B cell (primary cell): ENCODE measurements around the gene FZR1. TPM values are rescaled to one million over a fixed set of nuclear protein-coding genes. Genes with fewer than 3 reads are reported as not detected.
A peak's percentile ranks its signal among the peaks of the same experiment; 100 is the strongest.

Source experiments
- ATAC-seq: fragments of 200-7000 bp; cut with Tn5 transposase; one replicate; pipeline ENCODE4 v1.10.0; 2021; ENCODE audit warnings: low read depth, mild to moderate bottlenecking, moderate number of reproducible peaks, moderate library complexity
- CTCF ChIA-PET: fragments of 350-600 bp; sonication (Branson Sonifier 250); formaldehyde crosslinking; loops from one replicate; lab custom pipeline; 2021; ENCODE audit warnings: antibody characterized with exemption, inconsistent platforms; lab: Charles Lee
- POLR2A ChIA-PET: fragments of 350-600 bp; sonication (Branson Sonifier 250); formaldehyde crosslinking; loops from one replicate; lab custom pipeline; 2021; ENCODE audit warnings: antibody characterized with exemption; lab: Charles Lee
- DNase-seq: peaks from one replicate; pipeline ENCODE4 v3.0.0; 2013
- H2AFZ ChIP-seq: 2 replicates; pipeline ENCODE4 v1.6.1; 2012; ENCODE audit warnings: mild to moderate bottlenecking, low read depth, low read length; ENCODE audit not compliant: insufficient read depth, poor library complexity, severe bottlenecking
- H3K27ac ChIP-seq, 2 donors: 1 replicate in 1 of 2; 2 replicates in 1 of 2; pipeline ENCODE4 v1.5.1; 2012 to 2013; ENCODE audit warnings: low read length in 2 of 2, mild to moderate bottlenecking in 2 of 2, moderate library complexity in 1 of 2
- H3K27me3 ChIP-seq, 4 experiments: fragments of 200-600 bp in 1 of 4; sonication (generic) in 1 of 4; replicated peaks in 1 of 4; 1 replicate in 2 of 4; 2 replicates in 2 of 4; pipeline versions ENCODE4 v1.6.1 to v1.7.0; 2013 to 2016; ENCODE audit warnings: low read length in 3 of 4, mild to moderate bottlenecking in 2 of 4, mixed read lengths in 1 of 4, moderate library complexity in 1 of 4; ENCODE audit not compliant: insufficient read depth in 4 of 4, control insufficient read depth in 3 of 4; ENCODE audit errors: control extremely low read depth in 1 of 4
- H3K36me3 ChIP-seq, 2 experiments: replicated peaks in 1 of 2; 1 replicate in 1 of 2; 2 replicates in 1 of 2; pipeline versions ENCODE4 v1.6.1 to v1.7.1; 2013; ENCODE audit warnings: low read length in 1 of 2; ENCODE audit not compliant: insufficient read depth in 2 of 2, control insufficient read depth in 1 of 2; ENCODE audit errors: control extremely low read depth in 1 of 2, extremely low read depth in 1 of 2
- H3K4me1 ChIP-seq, 2 donors: fragments of 200-600 bp in 1 of 2; sonication (generic) in 1 of 2; 1 replicate in 1 of 2; 2 replicates in 1 of 2; pipeline versions ENCODE4 v1.5.1 to v1.6.1; 2013 to 2017; ENCODE audit warnings: low read length in 2 of 2; ENCODE audit not compliant: control insufficient read depth in 2 of 2, insufficient read depth in 2 of 2
- H3K4me2 ChIP-seq: replicated peaks from 2 replicates; pipeline ENCODE3; 2012; ENCODE audit warnings: mild to moderate bottlenecking, low read depth, low read length; ENCODE audit not compliant: poor library complexity, severe bottlenecking
- H3K4me3 ChIP-seq, 5 experiments: fragments of 200-600 bp in 1 of 5; sonication (generic) in 1 of 5; 1 replicate in 3 of 5; 2 replicates in 2 of 5; pipeline versions ENCODE4 v1.5.1 to v1.7.0; 2011 to 2016; ENCODE audit warnings: low read length in 4 of 5, mild to moderate bottlenecking in 4 of 5, low read depth in 2 of 5, control low read depth in 1 of 5, moderate library complexity in 1 of 5; ENCODE audit not compliant: insufficient read depth in 1 of 5; ENCODE audit errors: control extremely low read depth in 1 of 5, extremely low read depth in 1 of 5
- H3K79me2 ChIP-seq: fragments of 200-600 bp; sonication (generic); one replicate; pipeline ENCODE4 v1.6.0; 2016; ENCODE audit warnings: low read length; ENCODE audit not compliant: control insufficient read depth, insufficient read depth
- H3K9ac ChIP-seq: fragments of 200-600 bp; sonication (generic); 2 replicates; pipeline ENCODE4 v1.6.1; 2017; ENCODE audit warnings: mild to moderate bottlenecking, low read length, moderate library complexity
- H3K9me3 ChIP-seq, 3 donors: one replicate each; pipeline versions ENCODE4 v1.6.1 to v1.7.1; 2013; ENCODE audit warnings: low read length in 2 of 3; ENCODE audit not compliant: control insufficient read depth in 2 of 3, insufficient read depth in 1 of 3; ENCODE audit errors: control extremely low read depth in 1 of 3
- H4K20me1 ChIP-seq: 2 replicates; pipeline ENCODE4 v1.6.0; 2012; ENCODE audit warnings: mild to moderate bottlenecking, low read length; ENCODE audit not compliant: insufficient read depth, control insufficient read depth, poor library complexity, severe bottlenecking
- H3K27ac Mint-ChIP-seq: one replicate; pipeline ENCODE4 v1.8.0; 2021; ENCODE audit warnings: mixed read lengths
- H3K27me3 Mint-ChIP-seq: one replicate; pipeline ENCODE4 v1.8.0; 2021; ENCODE audit warnings: mixed read lengths
- H3K4me1 Mint-ChIP-seq: one replicate; pipeline ENCODE4 v1.8.0; 2021; ENCODE audit warnings: mixed read lengths
- H3K4me3 Mint-ChIP-seq: one replicate; pipeline ENCODE4 v1.8.0; 2021; ENCODE audit warnings: mixed read lengths
- H3K9me3 Mint-ChIP-seq: one replicate; pipeline ENCODE4 v1.8.0; 2022; ENCODE audit warnings: mixed read lengths; ENCODE audit not compliant: insufficient read depth
- EZH2 ChIP-seq: IDR thresholded peaks from 2 replicates; pipeline ENCODE4 v1.6.1; 2012; ENCODE audit warnings: borderline replicate concordance, low read depth, mild to moderate bottlenecking, moderate library complexity, low read length; ENCODE audit not compliant: insufficient read depth, poor library complexity, severe bottlenecking
- WGBS: methylation state at CpG from one replicate; pipeline ENCODE4 v1.1.5; 2013; ENCODE audit warnings: missing lambda C conversion rate; ENCODE audit not compliant: insufficient coverage; 5-methylcytosine and 5-hydroxymethylcytosine counted together
- intact Hi-C: fragments of 100-400 bp; cut with micrococcal nuclease; formaldehyde crosslinking; loops from one replicate; pipeline ENCODE4 v1.10.0; 2022
- polyA plus RNA-seq: library from polyadenylated mRNA; depleted of rRNA; stranded (reverse); fragments of >200 nt; gene quantifications from 2 replicates; pipeline ENCODE4 v1.2.3, GENCODE V29; 2012
- total RNA-seq, 2 donors: library from RNA; stranded (reverse); fragments of 120-200 nt in 1 of 2; gene quantifications; 1 replicate in 1 of 2; 2 replicates in 1 of 2; pipeline versions ENCODE4 v1.2.3 to v1.2.4, GENCODE V29; 2013 to 2022
- TF ChIP-seq, protein P1 (sequence below): fragments of 200-600 bp; IDR thresholded peaks from one replicate; pipeline ENCODE4 v1.8.0; 2022; ENCODE audit warnings: antibody characterized with exemption, mild to moderate bottlenecking

The FZR1 gene
- total and polyA plus RNA-seq, 2 donors (not counting 1 experiment from before 2014, with no cell fraction given): 83.5 to 96.1 TPM

DNA sequence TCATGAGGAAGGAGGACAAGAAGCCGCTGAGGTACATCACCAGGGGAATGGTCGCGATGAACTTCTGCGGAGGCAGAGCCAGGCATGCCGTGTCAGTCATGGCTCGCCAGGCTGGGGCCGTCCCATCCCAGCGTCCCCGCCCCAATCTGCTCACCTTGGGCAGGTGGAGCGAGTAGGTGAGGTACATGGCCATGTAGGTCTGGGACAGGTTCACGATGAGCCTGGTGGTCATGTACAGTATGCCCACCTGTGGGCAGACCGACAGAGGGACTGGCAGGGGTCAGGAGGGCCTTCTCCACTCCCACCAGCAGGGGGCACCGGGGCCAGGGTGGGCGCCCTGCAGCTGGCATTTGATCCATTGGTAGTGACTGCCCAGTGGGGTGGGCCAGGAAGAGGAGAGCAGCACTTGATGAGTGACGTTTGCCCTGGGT, 41.2 kb downstream of the FZR1 start:
- Mint-ChIP-seq H3K27ac (no peak overlapping the region), H3K4me3 (no peak overlapping the region), H3K9me3 (no peaks in the 10 kb centered on the region), H3K27me3 (no peaks in the 10 kb centered on the region), H3K4me1 (peaks cover 16% of the 10 kb centered on the region)
- intact Hi-C loops: no loop called here
- Histone ChIP-seq H3K4me1 (peaks cover under 1% of the 10 kb centered on the region in 2 donors), H3K4me2 (no peak overlapping the region), H3K9me3 (no peaks in the 10 kb centered on the region), H4K20me1 (peaks cover 61% of the 10 kb centered on the region), H3K36me3 (peaks cover 0 to 41% of the 10 kb centered on the region in 2 experiments), H3K27me3 (no peaks in the 10 kb centered on the region), H3K79me2 (peaks cover 20% of the 10 kb centered on the region), H3K4me3 (no peak overlapping the region), H3K9ac (no peak overlapping the region), H3K27ac (no peak overlapping the region), H2AFZ (no peak overlapping the region)
- ChIA-PET CTCF (interaction anchor here (1.2 to 5.4 kb wide), 4 partner anchors 9 to 80 kb away, joined by 3 to 47 read pairs (median 20); partner anchors contain the start of genes CACTIN and MFSD12), POLR2A (interaction anchor here (0.5 kb wide), 1 partner anchor 39 kb away, joined by 12 read pairs; no protein-coding TSS in a partner anchor)
- WGBS: 91% methylated on average over 14 of the region's 15 CpGs
- TF ChIP-seq, protein P1, sequence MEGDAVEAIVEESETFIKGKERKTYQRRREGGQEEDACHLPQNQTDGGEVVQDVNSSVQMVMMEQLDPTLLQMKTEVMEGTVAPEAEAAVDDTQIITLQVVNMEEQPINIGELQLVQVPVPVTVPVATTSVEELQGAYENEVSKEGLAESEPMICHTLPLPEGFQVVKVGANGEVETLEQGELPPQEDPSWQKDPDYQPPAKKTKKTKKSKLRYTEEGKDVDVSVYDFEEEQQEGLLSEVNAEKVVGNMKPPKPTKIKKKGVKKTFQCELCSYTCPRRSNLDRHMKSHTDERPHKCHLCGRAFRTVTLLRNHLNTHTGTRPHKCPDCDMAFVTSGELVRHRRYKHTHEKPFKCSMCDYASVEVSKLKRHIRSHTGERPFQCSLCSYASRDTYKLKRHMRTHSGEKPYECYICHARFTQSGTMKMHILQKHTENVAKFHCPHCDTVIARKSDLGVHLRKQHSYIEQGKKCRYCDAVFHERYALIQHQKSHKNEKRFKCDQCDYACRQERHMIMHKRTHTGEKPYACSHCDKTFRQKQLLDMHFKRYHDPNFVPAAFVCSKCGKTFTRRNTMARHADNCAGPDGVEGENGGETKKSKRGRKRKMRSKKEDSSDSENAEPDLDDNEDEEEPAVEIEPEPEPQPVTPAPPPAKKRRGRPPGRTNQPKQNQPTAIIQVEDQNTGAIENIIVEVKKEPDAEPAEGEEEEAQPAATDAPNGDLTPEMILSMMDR: peak; percentile 63
- no peak for TF ChIP-seq EZH2
- DNase-seq (peak; percentile 41), ATAC-seq (no peak)

DNA sequence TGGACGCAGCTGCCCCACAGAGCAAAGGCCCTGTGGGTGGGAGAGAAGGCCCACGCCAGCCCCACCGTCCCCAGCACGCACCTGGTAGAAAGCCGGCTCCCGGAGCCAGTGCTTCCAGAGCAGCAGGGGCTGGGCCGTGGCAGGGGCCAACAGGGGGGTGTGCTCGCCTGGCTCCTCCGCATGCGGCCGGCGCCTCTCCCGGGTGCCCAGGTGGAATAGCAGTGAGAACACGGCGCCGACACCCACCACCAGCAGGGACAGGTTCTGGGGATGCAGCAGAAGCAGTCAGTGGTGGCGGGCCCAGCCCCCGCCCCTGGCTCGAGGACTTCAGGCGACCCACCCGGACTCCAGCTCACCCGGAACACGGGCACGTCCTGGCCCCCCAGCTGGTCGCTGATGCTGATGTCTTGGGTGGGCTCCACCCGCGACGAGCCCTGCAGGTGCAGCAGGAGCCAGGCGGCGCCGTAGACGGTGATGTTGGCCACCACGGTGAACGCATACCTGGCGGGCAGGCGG, 41.7 kb downstream of the FZR1 start:
- ChIA-PET POLR2A (interaction anchor here (0.5 kb wide), 1 partner anchor 39 kb away, joined by 12 read pairs; no protein-coding TSS in a partner anchor), CTCF (interaction anchor here (3.6 to 5.4 kb wide), 2 partner anchors 9 to 70 kb away, joined by 37 to 47 read pairs; partner anchors contain the start of gene MFSD12)
- H3K27ac ChIP-seq: no peak overlapping the region
- peaks cover 61% of the 10 kb centered on the region for H4K20me1 ChIP-seq
- H3K4me1 ChIP-seq: peaks cover 6% of the 10 kb centered on the region in 2 donors
- Mint-ChIP-seq H3K27me3 (no peaks in the 10 kb centered on the region), H3K4me1 (peaks cover 21% of the 10 kb centered on the region), H3K4me3 (no peak overlapping the region), H3K27ac (no peak overlapping the region), H3K9me3 (no peaks in the 10 kb centered on the region)
- ATAC-seq: no peak
- H3K79me2 ChIP-seq: peaks cover 25% of the 10 kb centered on the region
- H3K9ac ChIP-seq: no peak overlapping the region
- no peak overlapping the region for H3K4me2 ChIP-seq
- no peak for DNase-seq
- H3K4me3 ChIP-seq: no peak overlapping the region
- H3K27me3 ChIP-seq: no peaks in the 10 kb centered on the region
- intact Hi-C loops: no loop called here
- TF ChIP-seq, protein P1: peak; percentile 39
- no peak for TF ChIP-seq EZH2
- no peak overlapping the region for H2AFZ ChIP-seq
- 96% methylated on average over 36 of the region's 36 CpGs for WGBS
- H3K36me3 ChIP-seq: peaks cover 0 to 41% of the 10 kb centered on the region in 2 experiments
- H3K9me3 ChIP-seq: no peaks in the 10 kb centered on the region
